H1 (cell line): ENCODE results near the gene GOLGB1.

Experiments
- CREB1 ChIP-seq: IDR thresholded peaks from 2 replicates; pipeline ENCODE4 v1.6.1; 2012; ENCODE audit warnings: inconsistent platforms
- PHF8 ChIP-seq: fragments of 200-600 bp; sonication (generic); conservative IDR thresholded peaks from 2 replicates; pipeline ENCODE4 v1.7.1; 2012; ENCODE audit warnings: low read depth, mild to moderate bottlenecking, inconsistent platforms, low read length, moderate library complexity
- RFX5 ChIP-seq: IDR thresholded peaks from 2 replicates; pipeline ENCODE4 v1.6.1; 2011; ENCODE audit warnings: low read depth, low read length, improper control_type of control experiment, borderline replicate concordance
- TEAD4 ChIP-seq: IDR thresholded peaks from 2 replicates; pipeline ENCODE4 v1.6.1; 2012; ENCODE audit warnings: low read depth, low read length, inconsistent platforms, mixed read lengths

DNA sequence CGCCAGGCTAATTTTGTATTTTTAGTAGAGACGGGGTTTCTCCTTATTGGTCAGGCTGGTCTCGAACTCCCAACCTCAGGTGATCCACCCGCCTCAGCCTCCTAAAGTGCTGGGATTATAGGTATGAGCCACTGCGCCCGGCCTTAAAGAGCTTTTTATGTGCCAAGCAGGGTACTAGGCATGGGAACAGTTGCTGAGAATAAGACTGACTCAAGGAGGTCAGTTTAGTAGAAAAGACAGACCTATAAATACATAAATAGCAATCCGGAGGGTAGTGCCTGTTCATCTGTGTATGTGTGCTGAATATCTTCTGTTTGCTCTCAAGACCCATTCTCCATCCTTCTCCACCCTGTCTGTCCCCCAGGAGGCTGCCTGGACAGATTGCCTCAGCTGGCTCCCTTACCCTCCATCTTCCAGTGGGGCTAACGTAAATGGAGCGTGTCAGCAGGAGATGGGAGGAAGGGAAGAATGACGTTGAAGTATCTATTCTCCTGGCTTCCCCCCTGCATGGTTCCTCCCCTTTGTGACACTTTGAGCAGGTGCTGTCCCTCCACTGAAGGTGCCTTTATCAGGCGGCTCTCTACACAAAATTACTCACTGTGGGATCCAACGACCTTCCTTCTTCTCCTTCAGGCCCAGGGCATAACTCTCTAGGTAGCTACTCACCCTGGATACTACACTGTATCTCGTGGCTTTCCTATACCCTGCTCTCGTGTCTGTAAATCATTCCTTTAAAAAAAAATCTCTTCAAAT lies 125.2 kb downstream of the GOLGB1 start:
- TF ChIP-seq CREB1 (no peak), TEAD4 (no peak), PHF8 (no peak), RFX5 (no peak)
